HS-27A (cell line): ENCODE results near the gene TBRG1.

ENCODE experiments used
- DNase-seq: peaks from one replicate; pipeline ENCODE4 v3.0.0-alpha.2; 2012; ENCODE audit warnings: low read depth, missing footprints

The TBRG1 gene

GRCh38 chr11:124618863-124619262 is 3.8 kb upstream of the TBRG1 start:
- no peak for DNase-seq

GRCh38 chr11:124623861-124624525 is 1.3 kb downstream of the TBRG1 start:
- no peak for DNase-seq

- no peak for DNase-seq
These were observed 3.0 kb downstream of the TBRG1 start for GRCh38 chr11:124625504-124626168.

- DNase-seq, result no peak
These were observed 4.9 kb downstream of the TBRG1 start for GRCh38 chr11:124627546-124627945.

GRCh38 chr11:124629961-124630360 is 7.3 kb downstream of the TBRG1 start:
- DNase-seq, result no peak

- no peak for DNase-seq
These were observed 10.7 kb downstream of the TBRG1 start for GRCh38 chr11:124633355-124633754.

GRCh38 chr11:124635932-124636331 is 13.3 kb downstream of the TBRG1 start:
- DNase-seq, result no peak

- DNase-seq, result no peak
These were observed 15.8 kb downstream of the TBRG1 start for GRCh38 chr11:124638500-124638899.

- no peak for DNase-seq
These were observed 16.5 kb downstream of the TBRG1 start for GRCh38 chr11:124639186-124639585.

GRCh38 chr11:124640666-124641065 is 18.0 kb downstream of the TBRG1 start:
- DNase-seq, result no peak

- DNase-seq, result no peak
These were observed 20.0 kb downstream of the TBRG1 start for GRCh38 chr11:124642628-124643027.

- no peak for DNase-seq
These were observed 20.5 kb downstream of the TBRG1 start for GRCh38 chr11:124643042-124643604.

- DNase-seq, result no peak
These were observed 21.2 kb downstream of the TBRG1 start for GRCh38 chr11:124643605-124644425.

- DNase-seq, result peak; percentile 31
These were observed 22.0 kb downstream of the TBRG1 start for GRCh38 chr11:124644426-124645280.

GRCh38 chr11:124646148-124646547 is 23.5 kb downstream of the TBRG1 start:
- DNase-seq, result no peak

- no peak for DNase-seq
These were observed 25.9 kb downstream of the TBRG1 start for GRCh38 chr11:124648610-124649009.

- no peak for DNase-seq
These were observed 34.3 kb downstream of the TBRG1 start for GRCh38 chr11:124656774-124657630.

- DNase-seq, result no peak
These were observed 35.2 kb downstream of the TBRG1 start for GRCh38 chr11:124657904-124658303.

- no peak for DNase-seq
These were observed 35.8 kb downstream of the TBRG1 start for GRCh38 chr11:124658501-124658900.

GRCh38 chr11:124658986-124659385 is 36.3 kb downstream of the TBRG1 start:
- DNase-seq, result no peak

- no peak for DNase-seq
These were observed 38.9 kb downstream of the TBRG1 start for GRCh38 chr11:124661553-124661952.
